H9 (cell line): ENCODE measurements around the gene ARHGEF17. TPM values are rescaled to one million over a fixed set of nuclear protein-coding genes. Genes with fewer than 3 reads are reported as not detected.

Experiments
- DNase-seq: peaks from one replicate; pipeline ENCODE4 v3.0.0-alpha.2; 2017
- H2AFZ ChIP-seq: one replicate; pipeline ENCODE4 v1.6.1; 2013; ENCODE audit warnings: mild to moderate bottlenecking, low read length, control low read depth, moderate library complexity
- H2AK5ac ChIP-seq: 2 replicates; pipeline ENCODE4 v1.6.1; 2013; ENCODE audit warnings: low read length, control low read depth, mixed read lengths; ENCODE audit not compliant: insufficient read length
- H2BK120ac ChIP-seq: one replicate; pipeline ENCODE4 v1.6.1; 2013; ENCODE audit warnings: low read depth, mild to moderate bottlenecking, low read length, control low read depth, inconsistent platforms; ENCODE audit not compliant: poor library complexity, severe bottlenecking
- H2BK12ac ChIP-seq: 2 replicates; pipeline ENCODE4 v1.6.1; 2013; ENCODE audit warnings: low read length, control low read depth, mixed read lengths, low read depth; ENCODE audit not compliant: insufficient read length
- H2BK15ac ChIP-seq: 2 replicates; pipeline ENCODE4 v1.6.1; 2013; ENCODE audit warnings: low read depth, low read length, control low read depth
- H2BK20ac ChIP-seq: one replicate; pipeline ENCODE4 v1.6.1; 2013; ENCODE audit warnings: low read depth, mild to moderate bottlenecking, low read length, control low read depth, inconsistent platforms; ENCODE audit not compliant: poor library complexity, severe bottlenecking
- H2BK5ac ChIP-seq: 2 replicates; pipeline ENCODE4 v1.6.1; 2013; ENCODE audit warnings: low read length, control low read depth, mixed read lengths; ENCODE audit not compliant: insufficient read length
- H3K14ac ChIP-seq: 2 replicates; pipeline ENCODE4 v1.6.1; 2013; ENCODE audit warnings: low read length, control low read depth; ENCODE audit not compliant: insufficient read depth
- H3K18ac ChIP-seq: 2 replicates; pipeline ENCODE4 v1.6.1; 2013; ENCODE audit warnings: low read depth, mild to moderate bottlenecking, mixed read lengths, low read length, control low read depth; ENCODE audit not compliant: insufficient read length
- H3K23ac ChIP-seq: 2 replicates; pipeline ENCODE4 v1.6.1; 2013; ENCODE audit warnings: low read length, control low read depth, mixed read lengths, low read depth; ENCODE audit not compliant: insufficient read length
- H3K23me2 ChIP-seq: 2 replicates; pipeline ENCODE4 v1.6.1; 2013; ENCODE audit warnings: low read depth, mild to moderate bottlenecking, mixed read lengths, low read length, control low read depth; ENCODE audit not compliant: insufficient read length, poor library complexity, severe bottlenecking
- H3K27ac ChIP-seq: 2 replicates; pipeline ENCODE4 v1.5.1; 2013; ENCODE audit warnings: low read length, control low read depth, mixed read lengths, low read depth; ENCODE audit not compliant: insufficient read length
- H3K27me3 ChIP-seq: 2 replicates; pipeline ENCODE4 v1.6.1; 2013; ENCODE audit warnings: low read length, control low read depth, inconsistent platforms; ENCODE audit not compliant: insufficient read depth
- H3K4ac ChIP-seq: 2 replicates; pipeline ENCODE4 v1.6.1; 2013; ENCODE audit warnings: low read depth, mild to moderate bottlenecking, control low read depth, inconsistent platforms, low read length, moderate library complexity
- H3K4me1 ChIP-seq: 2 replicates; pipeline ENCODE4 v1.6.1; 2013; ENCODE audit warnings: low read length, control low read depth, inconsistent platforms; ENCODE audit not compliant: insufficient read depth
- H3K4me2 ChIP-seq: 2 replicates; pipeline ENCODE4 v1.6.1; 2013; ENCODE audit warnings: low read length, control low read depth, mixed read lengths; ENCODE audit not compliant: insufficient read length, insufficient read depth
- H3K56ac ChIP-seq: 2 replicates; pipeline ENCODE4 v1.6.1; 2013; ENCODE audit warnings: low read depth, mild to moderate bottlenecking, mixed read lengths, low read length, control low read depth; ENCODE audit not compliant: insufficient read length
- H3K79me1 ChIP-seq: 2 replicates; pipeline ENCODE4 v1.6.1; 2013; ENCODE audit warnings: low read depth, mild to moderate bottlenecking, moderate library complexity, low read length, control low read depth, inconsistent platforms; ENCODE audit not compliant: insufficient read depth, poor library complexity, severe bottlenecking
- H3K79me2 ChIP-seq: 2 replicates; pipeline ENCODE4 v1.6.1; 2013; ENCODE audit warnings: low read length, control low read depth, inconsistent platforms; ENCODE audit not compliant: insufficient read depth
- H3K9ac ChIP-seq: 2 replicates; pipeline ENCODE4 v1.6.1; 2013; ENCODE audit warnings: low read length, control low read depth, mixed read lengths; ENCODE audit not compliant: insufficient read length; ENCODE audit errors: extremely low read depth
- H3K9me3 ChIP-seq: one replicate; pipeline ENCODE4 v1.6.1; 2013; ENCODE audit warnings: low read depth, low read length, inconsistent platforms; ENCODE audit not compliant: control insufficient read depth
- H3T11ph ChIP-seq: one replicate; pipeline ENCODE4 v1.6.1; 2013; ENCODE audit warnings: mild to moderate bottlenecking, low read length, control low read depth, inconsistent platforms
- H4K20me1 ChIP-seq: one replicate; pipeline ENCODE4 v1.6.1; 2013; ENCODE audit not compliant: control insufficient read depth, insufficient read length, insufficient read depth
- H4K5ac ChIP-seq: 2 replicates; pipeline ENCODE4 v1.6.1; 2013; ENCODE audit warnings: low read depth, mild to moderate bottlenecking, mixed read lengths, low read length, control low read depth; ENCODE audit not compliant: insufficient read length
- H4K8ac ChIP-seq: replicated peaks from 2 replicates; pipeline ENCODE4 v1.6.1; 2013; ENCODE audit warnings: low read length, control low read depth, mixed read lengths, low read depth; ENCODE audit not compliant: insufficient read length
- H4K91ac ChIP-seq: 2 replicates; pipeline ENCODE4 v1.6.1; 2013; ENCODE audit warnings: low read depth, mild to moderate bottlenecking, moderate library complexity, mixed read lengths, low read length, control low read depth; ENCODE audit not compliant: insufficient read length
- H3K27ac Mint-ChIP-seq, 3 experiments: 2 replicates in 2 of 3; 3 replicates in 1 of 3; pipeline ENCODE4 v1.8.0; 2020 to 2021; ENCODE audit warnings: mixed read lengths in 3 of 3, mild to moderate bottlenecking in 1 of 3, moderate library complexity in 1 of 3
- H3K27me3 Mint-ChIP-seq: 2 replicates; pipeline ENCODE4 v1.8.0; 2021; ENCODE audit warnings: low read depth, mild to moderate bottlenecking, moderate library complexity, mixed read lengths
- H3K36me3 Mint-ChIP-seq, 3 experiments: 2 replicates in 2 of 3; 3 replicates in 1 of 3; pipeline ENCODE4 v1.8.0; 2020 to 2021; ENCODE audit warnings: low read depth in 3 of 3, mixed read lengths in 3 of 3; ENCODE audit not compliant: insufficient read depth in 1 of 3
- H3K4me1 Mint-ChIP-seq, 2 experiments: 2 replicates each; pipeline ENCODE4 v1.8.0; 2020; ENCODE audit warnings: mixed read lengths in 2 of 2
- H3K4me3 Mint-ChIP-seq, 2 experiments: 2 replicates in 1 of 2; 3 replicates in 1 of 2; pipeline ENCODE4 v1.8.0; 2020 to 2021; ENCODE audit warnings: mild to moderate bottlenecking in 2 of 2, mixed read lengths in 2 of 2, moderate library complexity in 1 of 2
- H3K9me3 Mint-ChIP-seq, 2 experiments: 2 replicates in 1 of 2; 3 replicates in 1 of 2; pipeline ENCODE4 v1.8.0; 2020; ENCODE audit warnings: mild to moderate bottlenecking in 2 of 2, mixed read lengths in 2 of 2, moderate library complexity in 1 of 2
- CTCF ChIP-seq: fragments of 200-600 bp; sonication (generic); conservative IDR thresholded peaks from 3 replicates; pipeline ENCODE4 v1.8.0; 2021; ENCODE audit warnings: antibody characterized with exemption, mild to moderate bottlenecking
- WGBS: extraction: QIAGEN DNeasy Blood & Tissue Kit; methylation state at CpG from one replicate; pipeline ENCODE4 v1.1.7; 2013; ENCODE audit warnings: missing lambda C conversion rate, low lambda C conversion rate, mixed read lengths; ENCODE audit not compliant: insufficient read length; ENCODE audit errors: extremely low coverage; 5-methylcytosine and 5-hydroxymethylcytosine counted together
- total RNA-seq: library from RNA; stranded (reverse); gene quantifications from 2 replicates; pipeline ENCODE4 v1.2.1, GENCODE V29; 2021

Gene ARHGEF17
- total RNA-seq, 1 experiment from 2014 or later, result 7.4 TPM

DNA sequence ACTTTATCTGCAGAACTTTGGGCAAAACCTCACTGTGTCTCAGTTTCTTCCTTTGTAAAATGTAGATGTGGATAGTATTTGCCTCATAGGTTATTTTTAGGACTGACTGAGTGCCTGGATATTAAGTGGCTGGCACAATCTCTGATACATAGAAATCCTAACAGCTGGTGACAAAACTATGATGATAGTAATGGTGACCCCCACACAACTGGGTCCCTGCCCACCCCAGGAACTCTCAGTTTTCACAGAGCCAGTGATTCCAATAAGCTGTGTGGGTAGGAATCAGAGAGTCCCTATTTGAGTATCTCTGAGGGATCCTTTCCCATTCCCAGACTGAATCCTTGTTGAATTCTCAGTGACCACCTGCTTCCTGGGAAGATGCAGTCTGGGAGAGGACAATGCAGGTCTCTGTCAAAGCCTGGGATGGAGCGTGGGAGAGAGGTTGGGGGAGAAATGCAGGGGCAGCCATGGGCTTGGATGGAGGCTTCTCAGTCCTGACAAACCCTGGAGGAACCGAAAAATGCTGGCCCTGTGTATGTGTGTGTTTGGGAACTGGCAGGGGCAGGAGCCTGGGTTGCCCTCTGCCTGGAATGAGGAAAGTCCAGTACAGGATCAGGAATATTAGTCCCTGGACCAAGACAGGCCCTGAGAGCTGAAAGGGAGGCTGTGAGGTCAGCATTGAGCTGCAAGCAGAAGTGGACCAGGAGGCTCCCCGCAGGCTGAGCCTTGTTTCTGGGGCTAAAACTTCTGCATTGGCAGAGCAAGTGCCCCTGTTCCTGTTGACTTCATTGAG lies 42.0 kb upstream of the ARHGEF17 start:
- Mint-ChIP-seq H3K4me3 (no peak overlapping the region), H3K27me3 (peaks cover 34% of the 10 kb centered on the region), H3K9me3 (no peaks in the 10 kb centered on the region; a peak in 1 of 5 replicates), H3K36me3 (no peaks in the 10 kb centered on the region), H3K4me1 (peaks cover 11 to 25% of the 10 kb centered on the region in 2 experiments), H3K27ac (no peak overlapping the region)
- Histone ChIP-seq H3K79me2 (no peaks in the 10 kb centered on the region), H4K8ac (no peak overlapping the region), H3T11ph (no peak overlapping the region), H3K14ac (no peak overlapping the region), H3K23ac (no peak overlapping the region), H3K23me2 (no peaks in the 10 kb centered on the region), H4K91ac (no peak overlapping the region), H2BK20ac (no peak overlapping the region), H3K79me1 (no peaks in the 10 kb centered on the region), H2AK5ac (no peak overlapping the region), H3K9me3 (no peaks in the 10 kb centered on the region), H3K4me1 (no peaks in the 10 kb centered on the region), H3K27me3 (peaks cover 4% of the 10 kb centered on the region), H4K20me1 (peaks cover 2% of the 10 kb centered on the region), H4K5ac (no peak overlapping the region), H2BK5ac (no peak overlapping the region), H2BK15ac (no peak overlapping the region), H3K4me2 (no peak overlapping the region), H2BK120ac (no peak overlapping the region), H3K9ac (no peak overlapping the region), H3K4ac (no peak overlapping the region), H3K27ac (no peak overlapping the region), H2BK12ac (no peak overlapping the region), H2AFZ (no peak overlapping the region), H3K18ac (no peak overlapping the region), H3K56ac (no peak overlapping the region)
- TF ChIP-seq CTCF, result no peak
- no CpG with 5 or more reads among the region's 3 CpGs for WGBS
- peak; percentile 19 for DNase-seq
